Mesenchymal stem cell (in vitro differentiated cells and primary cell): Measurements from ENCODE around the gene SCGB1D2.

Source experiments
- DNase-seq: peaks from one replicate; pipeline ENCODE4 v3.0.0-alpha.2; 2013
- H2AFZ ChIP-seq: one replicate; pipeline ENCODE4 v1.6.1; 2013; ENCODE audit warnings: low read depth, mild to moderate bottlenecking, control low read depth, inconsistent platforms, low read length, moderate library complexity
- H2AK5ac ChIP-seq: 2 replicates; pipeline ENCODE4 v1.6.1; 2013; ENCODE audit warnings: low read length, moderate library complexity, mild to moderate bottlenecking, inconsistent platforms; ENCODE audit not compliant: severe bottlenecking
- H2BK120ac ChIP-seq: one replicate; pipeline ENCODE4 v1.6.1; 2013; ENCODE audit warnings: low read depth, mild to moderate bottlenecking, inconsistent platforms, low read length, moderate library complexity
- H2BK12ac ChIP-seq, 2 experiments: one replicate each; pipeline ENCODE4 v1.6.1; 2013; ENCODE audit warnings: inconsistent platforms in 2 of 2, low read length in 2 of 2, mild to moderate bottlenecking in 2 of 2, moderate library complexity in 2 of 2, control low read depth in 1 of 2
- H2BK15ac ChIP-seq: one replicate; pipeline ENCODE4 v1.6.1; 2013; ENCODE audit warnings: mild to moderate bottlenecking, low read depth, inconsistent platforms; ENCODE audit not compliant: poor library complexity, severe bottlenecking
- H2BK5ac ChIP-seq: 2 replicates; pipeline ENCODE4 v1.6.1; 2013; ENCODE audit warnings: low read depth, mild to moderate bottlenecking, low read length, control low read depth, inconsistent platforms; ENCODE audit not compliant: poor library complexity, severe bottlenecking
- H3K14ac ChIP-seq, 2 experiments: one replicate each; pipeline ENCODE4 v1.6.1; 2013; ENCODE audit warnings: inconsistent platforms in 2 of 2, low read length in 2 of 2, control low read depth in 1 of 2, mild to moderate bottlenecking in 1 of 2, moderate library complexity in 1 of 2
- H3K18ac ChIP-seq, 2 experiments: one replicate each; pipeline ENCODE4 v1.6.1; 2013; ENCODE audit warnings: inconsistent platforms in 2 of 2, low read length in 2 of 2, control low read depth in 1 of 2, low read depth in 1 of 2, mild to moderate bottlenecking in 1 of 2
- H3K23ac ChIP-seq, 2 experiments: one replicate each; pipeline ENCODE4 v1.6.1; 2013; ENCODE audit warnings: inconsistent platforms in 2 of 2, low read length in 2 of 2, mild to moderate bottlenecking in 2 of 2, moderate library complexity in 2 of 2, control low read depth in 1 of 2
- H3K27ac ChIP-seq: 2 replicates; pipeline ENCODE4 v1.5.1; 2013; ENCODE audit warnings: mild to moderate bottlenecking, moderate library complexity, low read length, control low read depth, inconsistent platforms; ENCODE audit not compliant: poor library complexity, severe bottlenecking
- H3K27me3 ChIP-seq, 2 experiments: 2 replicates each; pipeline versions ENCODE4 v1.6.1 to v1.7.0; 2013; ENCODE audit warnings: low read length in 2 of 2, mild to moderate bottlenecking in 2 of 2, moderate library complexity in 2 of 2, control low read depth in 1 of 2, inconsistent platforms in 1 of 2; ENCODE audit not compliant: control insufficient read depth in 1 of 2, insufficient read depth in 1 of 2
- H3K36me3 ChIP-seq, 2 experiments: 2 replicates each; pipeline versions ENCODE4 v1.6.1 to v1.7.0; 2013; ENCODE audit warnings: low read length in 2 of 2, control low read depth in 1 of 2, inconsistent platforms in 1 of 2, low read depth in 1 of 2, mild to moderate bottlenecking in 1 of 2; ENCODE audit not compliant: insufficient read depth in 2 of 2, control insufficient read depth in 1 of 2
- H3K4ac ChIP-seq, 2 experiments: one replicate each; pipeline ENCODE4 v1.6.1; 2013; ENCODE audit warnings: inconsistent platforms in 2 of 2, low read length in 2 of 2, mild to moderate bottlenecking in 2 of 2, moderate library complexity in 2 of 2, control low read depth in 1 of 2, low read depth in 1 of 2
- H3K4me1 ChIP-seq: 2 replicates; pipeline ENCODE4 v1.6.1; 2013; ENCODE audit warnings: low read depth, low read length, control low read depth; ENCODE audit not compliant: control insufficient read depth, insufficient read depth
- H3K4me2 ChIP-seq: 2 replicates; pipeline ENCODE4 v1.6.1; 2013; ENCODE audit warnings: low read length, mild to moderate bottlenecking, inconsistent platforms; ENCODE audit not compliant: poor library complexity, severe bottlenecking
- H3K4me3 ChIP-seq, 2 experiments: 2 replicates each; pipeline versions ENCODE4 v1.5.1 to v1.7.0; 2013; ENCODE audit warnings: low read length in 2 of 2, mild to moderate bottlenecking in 2 of 2, control low read depth in 1 of 2, low read depth in 1 of 2; ENCODE audit not compliant: insufficient read depth in 1 of 2
- H3K79me1 ChIP-seq: replicated peaks from 2 replicates; pipeline ENCODE4 v1.6.1; 2013; ENCODE audit warnings: mild to moderate bottlenecking, control low read depth, low read length, inconsistent platforms; ENCODE audit not compliant: poor library complexity, severe bottlenecking
- H3K9ac ChIP-seq: 2 replicates; pipeline ENCODE4 v1.7.0; 2013; ENCODE audit warnings: mild to moderate bottlenecking, low read length, moderate library complexity
- H3K9me3 ChIP-seq: 2 replicates; pipeline ENCODE4 v1.7.0; 2013; ENCODE audit warnings: mild to moderate bottlenecking, low read length; ENCODE audit not compliant: control insufficient read depth
- H4K8ac ChIP-seq: one replicate; pipeline ENCODE4 v1.6.1; 2013; ENCODE audit warnings: inconsistent platforms, mild to moderate bottlenecking, low read length, moderate library complexity
- H4K91ac ChIP-seq: one replicate; pipeline ENCODE4 v1.6.1; 2013; ENCODE audit warnings: mild to moderate bottlenecking, low read length, inconsistent platforms
- WGBS: methylation state at CpG from one replicate; pipeline ENCODE4 v1.1.7; 2013; ENCODE audit warnings: mixed read lengths; 5-methylcytosine and 5-hydroxymethylcytosine counted together

The SCGB1D2 gene

GRCh38 chr11:62221498-62221897, 20.5 kb upstream of the SCGB1D2 start:
- Histone ChIP-seq H3K23ac (no peak overlapping the region), H2BK15ac (no peak overlapping the region), H2AFZ (no peak overlapping the region), H3K9ac (no peak overlapping the region), H3K18ac (no peak overlapping the region), H3K9me3 (peaks cover 43% of the 10 kb centered on the region), H4K91ac (no peak overlapping the region), H3K4me3 (no peak overlapping the region), H2AK5ac (no peak overlapping the region), H2BK12ac (no peak overlapping the region), H4K8ac (no peak overlapping the region), H3K4ac (no peak overlapping the region), H2BK5ac (no peak overlapping the region), H3K79me1 (no peaks in the 10 kb centered on the region), H3K36me3 (no peaks in the 10 kb centered on the region), H3K27me3 (no peaks in the 10 kb centered on the region), H3K4me1 (no peaks in the 10 kb centered on the region), H2BK120ac (no peak overlapping the region), H3K27ac (no peak overlapping the region), H3K14ac (no peak overlapping the region), H3K4me2 (no peak overlapping the region)
- WGBS: 90% methylated on average over 3 of the region's 3 CpGs
- DNase-seq: no peak

- no peak overlapping the region for H3K4me2 ChIP-seq
- H3K27ac ChIP-seq: no peak overlapping the region
- no peaks in the 10 kb centered on the region for H3K36me3 ChIP-seq
- H2AFZ ChIP-seq: no peak overlapping the region
- no peak overlapping the region for H2BK5ac ChIP-seq
- no peak overlapping the region for H3K14ac ChIP-seq
- H2BK12ac ChIP-seq: no peak overlapping the region
- no peak overlapping the region for H3K9ac ChIP-seq
- no peak overlapping the region for H3K18ac ChIP-seq
- no peak overlapping the region for H2BK120ac ChIP-seq
- no peak overlapping the region for H3K4me3 ChIP-seq
- no peak overlapping the region for H4K91ac ChIP-seq
- no peaks in the 10 kb centered on the region for H3K79me1 ChIP-seq
- no peak overlapping the region for H3K23ac ChIP-seq
- DNase-seq: peak; percentile 5
- peaks cover 43% of the 10 kb centered on the region for H3K9me3 ChIP-seq
- H3K4me1 ChIP-seq: no peaks in the 10 kb centered on the region
- no peaks in the 10 kb centered on the region for H3K27me3 ChIP-seq
- no peak overlapping the region for H2BK15ac ChIP-seq
- H3K4ac ChIP-seq: no peak overlapping the region
- no peak overlapping the region for H2AK5ac ChIP-seq
- H4K8ac ChIP-seq: no peak overlapping the region
These were observed 18.9 kb upstream of the SCGB1D2 start for GRCh38 chr11:62223095-62223494.

- no peak overlapping the region for H2BK120ac ChIP-seq
- H3K27me3 ChIP-seq: peaks cover 5 to 37% of the 10 kb centered on the region in 2 experiments
- no peak overlapping the region for H4K8ac ChIP-seq
- no peak overlapping the region for H3K4me2 ChIP-seq
- H2BK12ac ChIP-seq: no peak overlapping the region
- H2AK5ac ChIP-seq: no peak overlapping the region
- no peak overlapping the region for H2BK15ac ChIP-seq
- H3K18ac ChIP-seq: no peak overlapping the region
- no peak overlapping the region for H2BK5ac ChIP-seq
- H3K4me1 ChIP-seq: no peaks in the 10 kb centered on the region
- H3K27ac ChIP-seq: no peak overlapping the region
- H3K23ac ChIP-seq: no peak overlapping the region
- H2AFZ ChIP-seq: no peak overlapping the region
- H3K79me1 ChIP-seq: no peaks in the 10 kb centered on the region
- no peak overlapping the region for H3K4ac ChIP-seq
- no peak overlapping the region for H3K4me3 ChIP-seq
- no peak overlapping the region for H4K91ac ChIP-seq
- H3K14ac ChIP-seq: no peak overlapping the region
- no peaks in the 10 kb centered on the region for H3K9me3 ChIP-seq
- no peak overlapping the region for H3K9ac ChIP-seq
- DNase-seq: no peak
- H3K36me3 ChIP-seq: no peaks in the 10 kb centered on the region
These were observed 8.3 kb upstream of the SCGB1D2 start for GRCh38 chr11:62233730-62234129.

GRCh38 chr11:62236187-62236586, 5.9 kb upstream of the SCGB1D2 start:
- Histone ChIP-seq H3K27ac (no peak overlapping the region), H3K79me1 (no peaks in the 10 kb centered on the region), H3K9ac (no peak overlapping the region), H2BK15ac (no peak overlapping the region), H3K4ac (no peak overlapping the region), H3K4me2 (no peak overlapping the region), H2BK5ac (no peak overlapping the region), H2AK5ac (no peak overlapping the region), H3K18ac (no peak overlapping the region), H3K9me3 (no peaks in the 10 kb centered on the region), H2AFZ (no peak overlapping the region), H4K8ac (no peak overlapping the region), H4K91ac (no peak overlapping the region), H3K4me1 (no peaks in the 10 kb centered on the region), H3K27me3 (peaks cover 11 to 46% of the 10 kb centered on the region in 2 experiments), H3K23ac (no peak overlapping the region), H2BK120ac (no peak overlapping the region), H3K14ac (no peak overlapping the region), H2BK12ac (no peak overlapping the region), H3K36me3 (no peaks in the 10 kb centered on the region), H3K4me3 (no peak overlapping the region)
- WGBS: no CpG with 5 or more reads among the region's 2 CpGs
- no peak for DNase-seq
